ENCODE measurements around the gene HPS5.
A peak's percentile ranks its signal among the peaks of the same experiment; 100 is the strongest.
"Not testable (repeated sequence)": the region's sequence is repeated elsewhere in the genome, so short reads cannot be mapped to it uniquely, and the experiment has no call there.

Gene HPS5

DNA sequence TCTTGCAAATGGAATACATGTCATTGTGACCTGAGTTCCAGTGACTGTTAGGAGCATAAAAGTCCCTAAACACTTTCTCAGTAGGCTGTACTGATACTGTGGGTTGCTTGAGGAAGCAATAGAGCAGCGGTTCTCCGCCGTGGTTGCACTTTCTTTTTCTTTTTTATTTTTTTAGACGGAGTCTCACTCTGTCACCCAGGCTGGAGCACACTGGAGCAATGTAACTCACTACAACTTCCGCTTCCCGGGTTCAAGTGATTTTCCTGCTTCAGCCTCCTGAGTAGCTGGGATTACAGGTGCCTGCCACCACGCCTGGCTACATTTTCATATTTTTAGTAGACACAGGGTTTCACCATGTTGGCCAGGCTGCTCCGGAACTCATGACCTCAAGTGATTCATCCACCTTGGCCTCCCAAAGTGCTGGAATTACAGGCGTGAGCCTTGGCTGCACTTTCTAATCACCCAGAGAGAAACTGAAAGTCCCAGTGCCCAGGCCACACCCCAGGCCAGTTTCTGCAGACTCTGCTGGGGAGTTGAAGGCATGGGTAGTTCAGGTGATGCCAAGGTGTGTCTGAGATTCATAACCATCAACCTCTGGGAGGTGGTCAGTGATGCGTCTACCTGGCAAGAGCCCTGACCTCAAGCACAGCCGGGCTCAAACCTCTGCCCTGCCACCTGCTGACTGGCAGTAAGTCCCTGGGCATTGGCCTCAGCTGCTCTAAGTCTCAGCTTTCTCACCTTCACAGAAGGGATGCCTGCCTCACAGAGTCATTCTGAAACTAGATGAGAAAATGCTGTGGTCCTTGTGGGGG, 75.4 kb downstream of the HPS5 start:
- FAIRE-seq: peak; percentile 97
- not testable (repeated sequence) for DNase-seq (ENCODE audit: extremely low spot score, insufficient read length, low read depth)

DNA sequence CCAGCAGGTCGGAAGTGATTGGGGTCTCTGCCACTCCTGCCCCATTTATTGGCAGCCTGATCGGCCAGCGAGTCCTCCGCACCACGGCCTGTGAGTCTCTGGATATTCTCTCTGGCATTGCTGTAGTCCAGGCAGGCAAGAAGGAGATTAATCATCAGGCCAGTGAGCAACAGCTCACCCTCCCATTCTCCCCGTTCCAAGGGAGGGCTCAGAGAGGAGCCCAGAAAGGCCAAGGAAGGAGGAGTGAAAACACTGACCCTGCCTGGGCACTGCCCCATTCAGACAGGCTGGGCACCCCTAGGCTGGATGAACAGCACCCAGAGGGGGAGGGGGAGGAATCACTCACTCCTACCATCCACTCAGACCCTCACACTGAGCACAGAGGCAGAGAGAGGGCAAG, 76.5 kb downstream of the HPS5 start:
- FAIRE-seq: no peak
- DNase-seq (ENCODE audit: extremely low spot score, insufficient read length, low read depth): no peak

DNA sequence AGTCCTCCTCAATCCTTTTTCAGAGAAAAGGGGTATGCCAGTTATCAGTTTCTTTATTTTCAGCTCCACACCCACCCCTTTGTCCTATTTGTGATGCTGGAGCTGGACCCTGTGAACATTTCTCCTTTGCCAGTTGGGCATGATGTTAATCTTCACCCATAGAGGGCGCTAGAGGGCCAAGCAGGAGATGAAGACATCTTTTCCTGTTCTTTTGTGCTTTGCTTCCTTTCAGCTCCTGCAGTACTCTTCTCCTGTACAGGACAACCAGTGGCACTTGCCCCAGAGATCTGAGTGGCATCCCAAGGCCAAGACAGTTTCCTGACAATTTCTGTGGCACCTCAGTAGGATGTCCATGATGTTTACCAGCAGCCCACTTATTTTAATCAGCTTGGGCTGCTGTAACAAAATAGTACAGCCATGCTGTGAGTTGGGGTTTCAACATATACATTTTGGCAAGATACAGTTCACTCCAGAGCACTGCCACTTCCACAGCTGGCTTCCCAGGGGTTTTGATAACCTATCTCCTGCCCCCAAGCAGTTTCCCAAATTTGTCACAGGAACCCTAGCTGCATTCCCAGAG, 78.1 kb downstream of the HPS5 start:
- DNase-seq (ENCODE audit: extremely low spot score, insufficient read length, low read depth) (no peak), FAIRE-seq (peak; percentile 83)

DNA sequence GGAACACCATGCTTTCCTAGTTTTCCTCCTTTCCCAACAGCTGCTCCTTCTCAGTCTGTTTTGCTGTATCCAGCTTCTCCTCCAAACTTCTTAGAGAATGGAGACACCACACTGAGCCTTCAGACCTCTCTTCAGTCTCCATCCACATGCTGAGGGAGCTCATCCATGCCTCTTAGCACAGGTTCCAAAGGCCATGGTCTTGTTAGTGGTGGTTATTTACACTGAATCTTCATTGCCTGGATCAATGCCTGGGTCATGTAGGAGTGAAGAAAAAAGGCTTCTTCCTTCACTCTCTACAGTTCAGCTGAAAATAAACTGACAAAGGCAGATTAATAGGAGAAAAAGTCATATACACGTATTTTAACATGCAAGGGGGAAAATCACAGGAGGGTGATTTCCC, 82.3 kb downstream of the HPS5 start:
- FAIRE-seq (no peak), DNase-seq (ENCODE audit: extremely low spot score, insufficient read length, low read depth) (no peak)

DNA sequence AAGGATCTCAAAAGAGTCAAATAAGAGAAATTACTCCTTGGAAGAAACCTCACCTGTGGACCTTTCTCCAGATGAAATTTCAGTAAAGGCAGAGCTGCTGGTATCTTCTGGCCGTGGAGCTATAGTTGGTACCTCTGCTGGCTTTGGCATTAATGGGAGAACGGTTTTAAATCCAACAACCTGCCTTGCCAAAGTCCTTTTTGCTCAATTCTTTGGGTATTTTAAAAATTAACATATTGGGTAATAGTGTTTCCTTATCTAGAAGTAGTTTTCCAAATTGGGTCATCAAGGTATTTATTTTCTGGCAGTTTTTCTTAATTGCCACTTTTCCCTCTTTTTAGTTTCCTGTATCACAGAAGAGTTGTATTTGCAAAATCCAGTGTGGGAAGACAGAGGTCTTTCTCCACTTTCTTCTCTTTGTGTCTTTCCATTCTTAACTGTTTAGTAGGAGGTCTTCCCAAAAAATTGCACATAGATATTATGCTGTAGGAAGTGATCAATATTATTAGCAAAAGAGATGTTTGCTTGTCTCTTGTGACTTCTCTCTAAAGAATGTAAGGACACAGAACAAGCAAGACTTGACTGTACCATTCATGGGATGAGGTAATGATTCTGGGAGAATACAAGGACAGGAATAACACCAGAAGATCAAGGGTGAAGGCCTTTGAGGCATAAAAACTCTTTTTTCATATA, 85.1 kb downstream of the HPS5 start, which contains the start of gene SAA4:
Gene SAA4, minus strand, starts transcription at position 139 of the 693 bp plus-strand sequence. CDS start 876 bp downstream, outside the sequence.
- no peak for DNase-seq (ENCODE audit: extremely low spot score, insufficient read length, low read depth)
- no peak for FAIRE-seq

DNA sequence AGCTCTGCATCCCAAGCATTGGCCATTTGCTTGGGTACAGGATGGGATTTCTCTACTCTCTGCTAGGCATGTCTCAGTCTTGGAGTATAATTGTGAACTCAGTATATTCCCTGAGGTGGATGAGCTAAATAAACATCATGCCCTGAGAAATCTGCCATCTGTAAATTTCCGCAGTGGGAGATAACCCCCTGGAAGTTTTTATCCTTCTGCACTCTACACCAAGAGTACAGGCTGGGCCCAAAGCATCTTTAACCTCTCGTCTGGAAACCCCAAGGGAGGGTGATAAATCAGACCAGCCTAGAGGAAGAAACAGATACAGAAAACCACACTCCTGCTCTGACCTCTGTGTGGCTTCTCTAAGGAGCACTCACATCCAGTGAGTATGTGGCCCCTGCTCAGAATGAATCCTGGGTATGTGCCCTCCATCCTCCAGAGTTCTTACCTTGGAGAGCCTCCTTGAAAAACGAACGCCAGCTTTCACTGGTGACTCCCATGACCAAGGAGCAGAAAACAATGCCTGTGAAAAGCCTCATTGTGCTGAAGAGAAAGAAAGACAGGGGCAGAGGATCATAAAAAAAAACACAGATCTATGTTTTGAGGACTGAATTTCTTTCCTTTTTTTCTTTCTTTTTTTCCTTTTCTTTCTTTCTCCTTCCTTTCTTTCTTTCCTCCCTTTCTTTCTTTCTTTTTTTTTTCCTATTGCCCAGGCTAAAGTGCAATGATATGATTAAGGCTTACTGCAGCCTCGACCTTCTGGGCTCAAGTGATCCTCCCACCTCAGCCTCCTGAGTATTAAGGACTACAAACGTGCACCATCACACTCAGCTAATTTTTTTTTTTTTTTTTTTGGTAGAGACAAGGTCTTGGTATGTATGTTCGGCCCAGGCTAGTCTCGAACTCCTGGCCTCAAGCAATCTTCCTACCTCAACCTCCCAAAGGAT, 86.3 kb downstream of the HPS5 start:
- FAIRE-seq: no peak
- no peak for DNase-seq (ENCODE audit: extremely low spot score, insufficient read length, low read depth)

DNA sequence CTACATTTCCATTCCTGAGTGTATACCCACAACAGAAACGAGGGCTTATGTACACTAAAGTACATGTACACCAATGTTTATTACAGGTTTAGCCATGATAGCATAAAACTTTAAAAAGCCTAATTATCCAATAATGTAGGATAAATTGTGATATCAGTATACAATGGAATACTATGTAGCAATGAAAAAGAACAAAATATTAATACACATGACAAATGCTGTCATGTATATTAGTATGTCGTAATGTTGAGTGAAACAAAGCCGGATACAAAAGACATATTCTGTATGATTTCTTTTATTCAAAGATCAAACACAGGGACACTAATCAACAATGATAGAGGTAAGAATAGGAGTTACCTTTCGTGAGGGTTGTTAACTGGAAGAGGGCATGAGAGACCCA, 88.0 kb downstream of the HPS5 start:
- DNase-seq (ENCODE audit: extremely low spot score, insufficient read length, low read depth): no peak
- no peak for FAIRE-seq

DNA sequence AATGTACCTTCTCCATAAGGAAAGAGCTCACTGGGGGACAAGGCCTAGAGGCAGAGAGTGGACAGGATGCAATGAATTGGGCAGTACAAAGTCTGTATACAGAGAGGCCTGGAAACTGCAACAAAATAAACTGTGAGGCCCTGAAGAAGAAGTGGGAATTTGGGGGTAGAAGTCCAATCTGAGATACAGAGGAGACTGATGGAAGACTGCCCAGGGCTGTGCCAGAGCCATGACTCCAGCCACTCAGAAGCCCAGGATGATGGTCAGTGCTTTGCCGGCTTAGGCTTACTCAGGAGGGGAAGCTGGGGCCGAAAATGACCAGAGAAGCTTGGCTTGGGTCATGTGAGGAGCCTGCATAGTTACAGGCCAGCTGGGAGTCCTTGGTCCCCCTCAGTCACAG, 91.1 kb downstream of the HPS5 start:
- no peak for FAIRE-seq

DNA sequence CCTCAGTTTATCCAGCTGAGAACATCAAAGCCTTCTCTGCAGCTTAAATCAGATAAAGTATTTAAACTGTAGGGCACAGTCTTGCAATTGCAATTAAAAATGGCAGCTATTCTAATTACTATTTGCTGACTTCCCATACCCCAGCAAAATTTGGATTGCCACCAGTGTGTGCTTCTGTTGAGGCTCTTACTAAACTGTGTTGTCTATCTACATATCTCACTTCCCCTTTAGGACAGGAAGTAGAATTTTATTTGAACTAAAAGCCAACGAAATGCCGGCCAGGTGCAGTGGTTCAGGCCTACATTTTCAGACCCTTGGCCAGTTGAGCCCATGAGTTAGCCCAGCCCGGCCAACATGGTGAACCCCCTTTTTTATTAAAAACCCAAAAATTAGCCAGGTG, 92.4 kb downstream of the HPS5 start:
- FAIRE-seq: peak; percentile 85
- peak; percentile 53 for DNase-seq (ENCODE audit: extremely low spot score, insufficient read length, low read depth)

More for the DNA sequence above, 91.1 kb downstream of the HPS5 start:
- no peak for DNase-seq (ENCODE audit: extremely low spot score, insufficient read length, low read depth)

All from GM18507 (cell line).